Bronchial epithelial cell (primary cell): ENCODE results near the gene DHRS2. TPM values are rescaled to one million over a fixed set of nuclear protein-coding genes. Genes with fewer than 3 reads are reported as not detected.
A peak's percentile ranks its signal among the peaks of the same experiment; 100 is the strongest.
"Not testable (repeated sequence)": the region's sequence is repeated elsewhere in the genome, so short reads cannot be mapped to it uniquely, and the experiment has no call there.

Source experiments
- DNase-seq: peaks from one replicate; pipeline ENCODE4 v3.0.0-alpha.2; 2010; ENCODE audit warnings: low read depth
- FAIRE-seq: peaks from 2 replicates; lab custom pipeline; 2011; peaks lifted over from hg19 to GRCh38; lab: Jason Lieb, UNC
- H3K27me3 ChIP-seq: 2 replicates; pipeline ENCODE4 v1.5.1; 2011; ENCODE audit warnings: low read length; ENCODE audit not compliant: control insufficient read depth, insufficient read depth
- H3K36me3 ChIP-seq: 2 replicates; pipeline ENCODE4 v1.5.1; 2011; ENCODE audit warnings: low read length; ENCODE audit not compliant: control insufficient read depth, insufficient read depth
- H3K4me3 ChIP-seq: 2 replicates; pipeline ENCODE4 v1.5.1; 2011; ENCODE audit warnings: mild to moderate bottlenecking, low read depth, low read length, control low read depth
- total RNA-seq: library from RNA; depleted of rRNA; stranded (reverse); fragments of >200 nt; gene quantifications from 2 replicates; pipeline ENCODE4 v1.2.1, GENCODE V29; 2014
- TF ChIP-seq, protein P1 (sequence below): IDR thresholded peaks from 2 replicates; pipeline ENCODE4 v1.5.1; 2011; ENCODE audit warnings: mild to moderate bottlenecking, moderate library complexity, low read length, control low read depth, inconsistent platforms; ENCODE audit not compliant: insufficient read depth, severe bottlenecking

The DHRS2 gene
- total RNA-seq, 1 donor from 2014 or later: not detected

DNA sequence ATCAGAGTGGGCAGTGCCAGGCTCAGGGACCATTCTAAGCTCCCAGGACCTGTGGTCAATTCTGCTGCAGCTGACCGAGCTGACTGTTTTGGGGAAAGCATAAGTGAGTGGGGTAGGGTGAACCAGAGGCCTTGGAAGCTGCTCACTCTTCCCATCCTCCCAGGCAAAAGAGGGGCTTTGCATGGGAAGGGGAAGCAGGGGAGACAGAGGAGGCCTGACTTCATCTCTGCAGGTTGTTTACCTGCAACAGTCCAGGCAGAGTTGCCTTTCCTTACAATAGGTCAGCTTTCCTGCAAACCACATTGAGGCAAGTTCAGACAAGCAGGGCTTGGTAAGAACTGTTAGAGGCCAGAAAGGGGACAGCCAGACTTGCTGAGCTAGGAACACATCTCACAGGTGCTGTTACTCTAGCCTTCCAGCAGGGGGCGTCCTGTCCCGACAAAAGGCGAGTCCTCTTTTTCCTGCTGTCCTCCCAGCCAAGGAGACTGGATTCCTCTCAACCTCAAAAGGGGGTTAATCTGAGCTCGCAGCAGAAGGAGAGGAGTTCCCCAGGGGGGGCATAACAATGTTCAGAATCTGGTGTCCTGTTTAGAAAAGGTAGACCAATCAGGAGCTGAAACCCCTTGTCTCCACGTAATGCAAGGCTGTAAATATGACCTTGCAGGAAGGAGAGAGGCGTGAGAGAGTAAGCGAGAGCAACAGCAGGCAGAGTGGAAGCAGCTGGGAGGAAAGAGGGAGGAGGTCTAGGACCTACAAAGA is 4.3 kb upstream of the DHRS2 start:
- Histone ChIP-seq H3K27me3 (no peaks in the 10 kb centered on the region), H3K36me3 (no peaks in the 10 kb centered on the region), H3K4me3 (no peak overlapping the region)
- DNase-seq (peak; percentile 94), FAIRE-seq (peak; percentile 72)
- TF ChIP-seq, protein P1, sequence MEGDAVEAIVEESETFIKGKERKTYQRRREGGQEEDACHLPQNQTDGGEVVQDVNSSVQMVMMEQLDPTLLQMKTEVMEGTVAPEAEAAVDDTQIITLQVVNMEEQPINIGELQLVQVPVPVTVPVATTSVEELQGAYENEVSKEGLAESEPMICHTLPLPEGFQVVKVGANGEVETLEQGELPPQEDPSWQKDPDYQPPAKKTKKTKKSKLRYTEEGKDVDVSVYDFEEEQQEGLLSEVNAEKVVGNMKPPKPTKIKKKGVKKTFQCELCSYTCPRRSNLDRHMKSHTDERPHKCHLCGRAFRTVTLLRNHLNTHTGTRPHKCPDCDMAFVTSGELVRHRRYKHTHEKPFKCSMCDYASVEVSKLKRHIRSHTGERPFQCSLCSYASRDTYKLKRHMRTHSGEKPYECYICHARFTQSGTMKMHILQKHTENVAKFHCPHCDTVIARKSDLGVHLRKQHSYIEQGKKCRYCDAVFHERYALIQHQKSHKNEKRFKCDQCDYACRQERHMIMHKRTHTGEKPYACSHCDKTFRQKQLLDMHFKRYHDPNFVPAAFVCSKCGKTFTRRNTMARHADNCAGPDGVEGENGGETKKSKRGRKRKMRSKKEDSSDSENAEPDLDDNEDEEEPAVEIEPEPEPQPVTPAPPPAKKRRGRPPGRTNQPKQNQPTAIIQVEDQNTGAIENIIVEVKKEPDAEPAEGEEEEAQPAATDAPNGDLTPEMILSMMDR: peak; percentile 99

DNA sequence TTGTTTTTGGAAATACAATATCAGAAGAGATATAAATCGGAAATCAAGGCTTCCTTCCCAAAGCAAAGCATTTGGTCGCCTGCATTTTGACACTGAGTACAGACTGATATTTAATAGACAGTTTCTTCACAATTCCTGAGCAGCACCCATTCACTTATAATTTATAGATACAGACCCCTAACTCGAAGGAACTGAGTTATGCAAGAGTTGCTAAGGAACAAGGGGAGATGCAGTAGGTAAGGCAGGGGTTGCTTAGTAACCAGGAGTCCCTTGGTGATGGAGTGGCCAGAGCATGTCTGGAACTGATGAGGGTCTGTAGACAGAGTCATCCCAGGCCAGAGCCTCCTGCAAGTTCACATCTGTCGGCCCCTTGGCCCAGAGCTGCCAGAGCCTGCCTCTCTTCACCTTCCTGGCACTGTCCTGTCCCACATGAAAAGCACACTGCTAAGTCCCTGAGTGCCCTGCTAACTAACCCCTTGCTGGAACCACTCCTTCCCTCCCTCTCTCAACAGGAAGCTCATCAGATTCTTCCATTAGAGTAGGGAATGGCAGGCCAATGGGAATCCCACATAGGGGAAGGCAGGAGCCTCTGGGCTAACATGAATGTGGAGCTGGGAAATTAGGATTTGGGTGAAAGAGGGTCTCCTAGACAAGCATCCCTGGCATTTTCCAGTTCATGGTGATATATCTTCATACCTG is 3.6 kb upstream of the DHRS2 start:
- H3K4me3 ChIP-seq: no peak overlapping the region
- FAIRE-seq (no peak), DNase-seq (no peak)
- no peaks in the 10 kb centered on the region for H3K36me3 ChIP-seq
- TF ChIP-seq, protein P1: no peak
- H3K27me3 ChIP-seq: no peaks in the 10 kb centered on the region

DNA sequence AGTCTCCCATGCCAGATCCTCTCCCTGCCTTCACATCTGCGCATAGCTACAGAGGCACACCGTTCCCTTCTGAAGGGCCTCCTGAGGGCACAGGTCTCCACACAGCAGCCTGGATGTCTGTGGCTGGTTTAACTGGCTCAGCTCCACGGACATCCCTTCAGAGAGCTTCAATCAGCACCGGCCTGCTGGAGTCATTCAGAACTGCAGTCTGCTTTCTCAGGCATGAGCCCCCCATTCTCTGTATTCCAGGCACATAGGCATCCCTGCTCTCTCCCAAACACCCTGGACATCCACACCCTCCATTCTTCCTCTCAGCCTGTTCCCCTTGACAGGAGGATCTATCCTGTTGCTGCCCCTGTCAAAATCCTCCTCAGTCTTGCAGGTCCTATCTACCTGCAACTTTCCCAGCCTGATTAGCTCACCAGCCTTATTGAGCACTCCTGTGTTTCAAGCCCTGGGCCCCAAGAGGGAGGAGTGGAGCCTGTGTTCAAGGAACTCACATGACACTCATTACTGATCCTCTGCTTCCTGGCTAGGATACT is 2.9 kb upstream of the DHRS2 start:
- no peaks in the 10 kb centered on the region for H3K36me3 ChIP-seq
- DNase-seq (no peak), FAIRE-seq (no peak)
- H3K27me3 ChIP-seq: no peaks in the 10 kb centered on the region
- no peak overlapping the region for H3K4me3 ChIP-seq
- TF ChIP-seq, protein P1: no peak

DNA sequence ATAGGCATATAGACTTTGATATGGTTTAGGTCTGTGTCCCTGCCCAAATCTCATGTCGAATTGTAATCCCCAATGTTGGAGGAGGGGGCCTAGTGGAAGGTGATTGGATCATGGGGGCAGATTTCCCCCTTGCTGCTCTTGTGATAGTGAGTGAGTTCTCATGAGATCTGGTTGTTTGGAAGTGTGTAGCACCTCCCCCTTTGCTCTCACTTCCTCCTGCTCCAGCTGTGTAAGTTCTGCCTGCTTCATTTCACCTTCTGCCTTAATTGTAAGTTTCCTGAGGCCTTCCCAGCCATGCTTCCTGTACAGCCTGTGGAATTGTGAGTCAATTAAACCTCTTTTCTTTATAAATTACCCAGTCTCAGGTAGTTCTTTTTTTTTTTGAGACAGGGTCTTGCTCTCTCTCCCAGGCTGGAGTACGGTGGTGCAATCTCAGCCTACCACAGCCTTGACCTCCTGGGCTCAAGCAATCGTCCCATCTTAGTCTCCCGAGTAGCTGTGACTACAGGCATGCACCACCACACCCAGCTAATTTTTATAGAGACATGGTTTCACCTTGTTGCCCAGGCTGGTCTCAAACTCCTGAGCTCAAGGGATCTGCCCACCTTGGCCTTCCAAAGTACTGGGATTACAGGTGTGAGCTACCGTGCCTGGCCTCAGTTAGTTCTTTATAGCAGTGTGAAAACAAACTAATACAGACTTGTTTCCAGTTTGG is 1.3 kb upstream of the DHRS2 start:
- not testable (repeated sequence) for FAIRE-seq, DNase-seq, H3K36me3 ChIP-seq, H3K27me3 ChIP-seq, H3K4me3 ChIP-seq

DNA sequence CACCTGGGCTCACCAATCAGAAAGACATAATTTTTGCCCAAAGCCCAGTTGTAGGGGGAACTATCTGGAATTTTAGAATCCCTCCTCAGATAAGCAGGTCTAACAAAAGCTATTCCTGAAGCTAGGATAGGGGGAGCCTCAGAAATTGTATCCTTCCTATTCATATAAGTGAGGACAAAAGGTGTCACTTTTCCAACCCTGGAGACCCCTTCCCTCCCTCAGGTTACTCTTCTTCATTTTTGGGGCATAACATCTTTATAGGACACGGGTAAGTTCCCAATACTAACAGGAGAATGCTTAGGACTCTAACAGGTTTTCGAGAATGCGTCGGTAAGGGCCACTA is 1.1 kb downstream of the DHRS2 start:
- not testable (repeated sequence) for H3K36me3 ChIP-seq, H3K27me3 ChIP-seq, DNase-seq, H3K4me3 ChIP-seq, FAIRE-seq

DNA sequence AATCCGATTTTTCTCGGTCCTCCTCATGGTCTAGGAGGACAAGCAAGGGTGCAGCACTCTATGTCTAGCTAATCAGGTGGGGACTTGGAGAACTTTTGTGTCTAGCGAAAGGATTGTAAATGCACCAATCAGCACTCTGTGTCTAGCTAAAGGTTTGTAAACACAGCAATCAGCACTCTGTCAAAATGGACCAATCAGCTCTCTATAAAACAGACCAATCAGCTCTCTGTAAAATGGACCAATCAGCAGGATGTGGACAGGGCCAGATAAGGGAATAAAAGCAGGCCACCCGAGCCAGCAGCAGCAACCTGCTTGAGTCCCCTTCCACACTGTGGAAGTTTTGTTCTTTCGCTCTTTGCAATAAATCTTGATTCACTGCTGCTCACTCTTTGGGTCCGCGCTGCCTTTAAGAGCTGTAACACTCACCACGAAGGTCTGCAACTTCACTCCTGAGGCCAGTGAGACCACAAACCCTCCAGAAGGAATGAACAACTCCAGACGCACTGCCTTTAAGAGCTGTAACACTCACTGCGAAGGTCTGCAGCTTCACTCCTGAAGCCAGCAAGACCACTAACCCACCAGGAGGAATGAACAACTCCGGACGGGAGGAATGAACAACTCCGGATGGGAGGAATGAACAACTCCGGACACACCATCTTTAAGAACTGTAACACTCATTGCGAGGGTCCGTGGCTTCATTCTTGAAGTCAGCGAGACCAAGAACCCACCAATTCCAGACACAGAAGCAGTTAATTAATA is 1.7 kb downstream of the DHRS2 start:
- not testable (repeated sequence) for FAIRE-seq, H3K4me3 ChIP-seq, DNase-seq

More for the DNA sequence above, 1.7 kb downstream of the DHRS2 start:
- not testable (repeated sequence) for H3K36me3 ChIP-seq, H3K27me3 ChIP-seq
